GM23338 (cell line): Measurements from ENCODE around the gene KIAA0232. TPM values are rescaled to one million over a fixed set of nuclear protein-coding genes. Genes with fewer than 3 reads are reported as not detected.

Experiments
- ATAC-seq: fragments of 200-7000 bp; cut with Tn5 transposase; 3 replicates; pipeline ENCODE4 v1.9.1; 2020
- DNase-seq: peaks from one replicate; pipeline ENCODE4 v3.0.0-alpha.2; 2015; ENCODE audit warnings: low spot score
- H2AFZ ChIP-seq: fragments of 200-600 bp; sonication (generic); 2 replicates; pipeline ENCODE4 v1.8.0; 2016; ENCODE audit warnings: antibody characterized with exemption, mild to moderate bottlenecking, moderate library complexity
- H3F3A ChIP-seq: fragments of 200-600 bp; sonication (generic); replicated peaks from 2 replicates; pipeline ENCODE4 v1.8.0; 2017; ENCODE audit warnings: antibody characterized with exemption, mixed run types, low read depth
- H3K27ac ChIP-seq: fragments of 200-600 bp; sonication (generic); 2 replicates; pipeline ENCODE4 v1.6.1; 2016; ENCODE audit warnings: low read depth
- H3K27me3 ChIP-seq: fragments of 200-600 bp; sonication (generic); 2 replicates; pipeline ENCODE4 v1.8.0; 2016; ENCODE audit warnings: mild to moderate bottlenecking, mixed run types, moderate library complexity; ENCODE audit not compliant: insufficient read depth
- H3K36me3 ChIP-seq: fragments of 200-600 bp; sonication (generic); 2 replicates; pipeline ENCODE4 v1.8.0; 2016; ENCODE audit warnings: mild to moderate bottlenecking; ENCODE audit not compliant: insufficient read depth
- H3K4me1 ChIP-seq: fragments of 200-600 bp; sonication (generic); 2 replicates; pipeline ENCODE4 v1.8.0; 2016; ENCODE audit warnings: mild to moderate bottlenecking, moderate library complexity; ENCODE audit not compliant: insufficient read depth
- H3K4me2 ChIP-seq: fragments of 200-600 bp; sonication (generic); 2 replicates; pipeline ENCODE4 v1.7.1; 2017; ENCODE audit warnings: mixed run types
- H3K4me3 ChIP-seq: fragments of 200-600 bp; sonication (generic); 2 replicates; pipeline ENCODE4 v1.6.1; 2016; ENCODE audit warnings: mixed run types
- H3K79me2 ChIP-seq: fragments of 200-600 bp; sonication (generic); replicated peaks from 2 replicates; pipeline ENCODE4 v1.8.0; 2017; ENCODE audit warnings: mild to moderate bottlenecking; ENCODE audit not compliant: insufficient read depth
- H3K9me2 ChIP-seq: fragments of 200-600 bp; sonication (generic); 2 replicates; pipeline ENCODE4 v1.8.0; 2017; ENCODE audit not compliant: insufficient read depth
- H4K20me1 ChIP-seq: fragments of 200-600 bp; sonication (generic); replicated peaks from 2 replicates; pipeline ENCODE4 v1.8.0; 2017; ENCODE audit warnings: mild to moderate bottlenecking; ENCODE audit not compliant: insufficient read depth
- H3K27ac Mint-ChIP-seq: 2 replicates; pipeline ENCODE4 v1.8.0; 2020; ENCODE audit warnings: inconsistent platforms, mild to moderate bottlenecking, moderate library complexity, mixed read lengths
- H3K27me3 Mint-ChIP-seq: 3 replicates; pipeline ENCODE4 v1.8.0; 2022; ENCODE audit warnings: low read depth, mild to moderate bottlenecking, moderate library complexity, mixed read lengths, inconsistent platforms; ENCODE audit not compliant: insufficient read depth, poor library complexity
- H3K36me3 Mint-ChIP-seq: 3 replicates; pipeline ENCODE4 v1.8.0; 2021; ENCODE audit warnings: low read depth, mild to moderate bottlenecking, inconsistent platforms, moderate library complexity, mixed read lengths
- H3K4me1 Mint-ChIP-seq: 3 replicates; pipeline ENCODE4 v1.8.0; 2020; ENCODE audit warnings: mild to moderate bottlenecking, inconsistent platforms, mixed read lengths
- H3K4me3 Mint-ChIP-seq: 3 replicates; pipeline ENCODE4 v1.8.0; 2021; ENCODE audit warnings: moderate library complexity, mild to moderate bottlenecking, inconsistent platforms, mixed read lengths
- H3K9me3 Mint-ChIP-seq: 3 replicates; pipeline ENCODE4 v1.8.0; 2020; ENCODE audit warnings: moderate library complexity, mild to moderate bottlenecking, inconsistent platforms, mixed read lengths
- CTCF ChIP-seq, 2 experiments: fragments of 200-600 bp in 1 of 2; sonication (generic) in 1 of 2; conservative IDR thresholded peaks; 2 replicates each; pipeline versions ENCODE4 v1.5.1 to v1.6.1; 2016 to 2017; ENCODE audit warnings: antibody characterized with exemption in 2 of 2, low read depth in 2 of 2, mild to moderate bottlenecking in 2 of 2, moderate library complexity in 1 of 2
- JUNB ChIP-seq: IDR thresholded peaks from one replicate; pipeline ENCODE4 v1.6.1; 2016; ENCODE audit warnings: antibody characterized with exemption; ENCODE audit not compliant: unreplicated experiment
- POLR2AphosphoS5 ChIP-seq: IDR thresholded peaks from 2 replicates; pipeline ENCODE4 v1.6.1; 2016; ENCODE audit warnings: antibody characterized with exemption, low read depth
- REST ChIP-seq: IDR thresholded peaks from one replicate; pipeline ENCODE4 v1.6.1; 2018; ENCODE audit warnings: antibody characterized with exemption; ENCODE audit not compliant: unreplicated experiment
- ZNF114 ChIP-seq: fragments of 250-450 bp; sonication (Bioruptor Pico); IDR thresholded peaks from 2 replicates; pipeline ENCODE4 v1.5.0; 2020; ENCODE audit warnings: mild to moderate bottlenecking, moderate library complexity
- ZNF462 ChIP-seq: fragments of 250-450 bp; sonication (Bioruptor Pico); IDR thresholded peaks from 2 replicates; pipeline ENCODE4 v1.5.0; 2020; ENCODE audit warnings: mild to moderate bottlenecking, moderate library complexity
- polyA plus RNA-seq: library from polyadenylated mRNA; unstranded; fragments of >200 nt; fragmentation: Nextera tagmentation; extraction: Ambion mirVana; gene quantifications from 2 replicates; pipeline ENCODE4 v1.2.1, GENCODE V29; 2016
- total RNA-seq: library from RNA; depleted of rRNA; stranded (reverse); fragments of >200 nt; shearing (Covaris generic); gene quantifications from 2 replicates; pipeline ENCODE4 v1.2.3, GENCODE V29; 2014

KIAA0232 gene
- total and polyA plus RNA-seq, 2 experiments from 2014 or later = 14.3 to 34.9 TPM

- Histone ChIP-seq H3K27me3 (no peaks in the 10 kb centered on the region), H3K4me1 (no peaks in the 10 kb centered on the region), H4K20me1 (no peaks in the 10 kb centered on the region), H3K27ac (no peak overlapping the region), H3F3A (no peaks in the 10 kb centered on the region), H3K9me2 (no peaks in the 10 kb centered on the region), H3K4me2 (no peak overlapping the region; the same call in 1 of the 2 replicates), H3K36me3 (no peaks in the 10 kb centered on the region), H3K4me3 (no peak overlapping the region), H3K79me2 (no peaks in the 10 kb centered on the region), H2AFZ (no peak overlapping the region; the same call in 1 of the 2 replicates)
- H3K36me3 Mint-ChIP-seq = peaks cover 5% of the 10 kb centered on the region; the same call in 2 of the 3 replicates
- ATAC-seq = peak; percentile 84
- no peak for TF ChIP-seq JUNB
- no peak for TF ChIP-seq ZNF114 (CRISPR knock-in tag)
- no peak for TF ChIP-seq REST
- TF ChIP-seq POLR2AphosphoS5 = no peak
- no peak for TF ChIP-seq ZNF462 (CRISPR knock-in tag)
- peak; percentile 34 to 66; a peak in 3 of 4 replicates for TF ChIP-seq CTCF (conservative IDR thresholded peaks at IDR 0.05; ENCODE audit: low read depth in 2 of 2)
- peak; percentile 71 for DNase-seq
- peaks cover 6% of the 10 kb centered on the region for H3K9me3 Mint-ChIP-seq
- H3K27me3 Mint-ChIP-seq = peaks cover 7% of the 10 kb centered on the region
- H3K4me1 Mint-ChIP-seq = no peaks in the 10 kb centered on the region; the same call in 1 of the 3 replicates
- H3K4me3 Mint-ChIP-seq = no peak overlapping the region
- H3K27ac Mint-ChIP-seq = no peak overlapping the region
Measured at GRCh38 chr4:6892190-6892908, 109.8 kb downstream of the KIAA0232 start.
